COR-L47 (cell line): ENCODE data around the gene CDK14.
A peak's percentile ranks its signal among the peaks of the same experiment; 100 is the strongest.

Experiments used
- DNase-seq: peaks from one replicate; lab custom pipeline; 2025; lab: John Stamatoyannopoulos, UW

Gene CDK14

GRCh38 chr7:91051966-91052365 is 455.8 kb downstream of the CDK14 start:
- no peak for DNase-seq

DNA sequence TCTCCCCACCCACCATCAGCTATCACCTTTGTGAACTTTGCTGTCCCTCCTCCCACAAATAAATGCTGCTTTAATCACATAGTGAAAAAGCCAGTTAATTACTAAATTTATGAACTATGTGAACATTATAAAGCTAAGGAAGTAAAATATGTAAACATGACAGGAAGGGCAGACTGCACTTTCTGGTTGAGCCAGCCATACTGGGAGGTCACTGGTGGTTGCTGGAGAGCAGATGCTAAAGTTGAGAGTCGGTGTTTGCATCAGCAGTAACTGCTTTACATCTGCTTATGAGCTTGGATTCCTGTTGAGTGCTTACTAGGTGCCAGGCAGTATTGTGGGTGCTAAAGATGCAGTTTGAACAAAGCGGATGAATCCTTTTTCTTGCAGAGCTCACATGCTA is 458.3 kb downstream of the CDK14 start:
- DNase-seq, result no peak

GRCh38 chr7:91055219-91055618 is 459.1 kb downstream of the CDK14 start:
- no peak for DNase-seq

DNA sequence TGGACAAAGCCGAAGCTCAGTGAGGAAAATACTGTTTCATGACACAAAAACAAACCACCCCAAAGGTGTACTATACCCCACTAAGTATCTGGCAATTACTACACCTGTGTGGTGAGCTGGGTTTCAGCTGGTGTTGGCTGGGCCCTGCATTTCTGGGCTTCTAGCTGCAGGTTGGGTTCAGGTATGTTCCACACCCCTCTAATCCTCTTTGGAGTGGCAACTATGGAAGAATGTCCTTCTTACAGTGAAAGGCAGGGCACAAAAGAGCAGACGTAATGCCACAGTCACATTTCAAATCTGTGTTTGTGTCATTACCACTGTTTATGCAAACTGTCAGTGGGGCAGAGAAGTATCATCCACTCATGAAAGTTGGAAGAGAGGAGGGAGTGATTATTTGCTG is 466.6 kb downstream of the CDK14 start:
- no peak for DNase-seq

DNA sequence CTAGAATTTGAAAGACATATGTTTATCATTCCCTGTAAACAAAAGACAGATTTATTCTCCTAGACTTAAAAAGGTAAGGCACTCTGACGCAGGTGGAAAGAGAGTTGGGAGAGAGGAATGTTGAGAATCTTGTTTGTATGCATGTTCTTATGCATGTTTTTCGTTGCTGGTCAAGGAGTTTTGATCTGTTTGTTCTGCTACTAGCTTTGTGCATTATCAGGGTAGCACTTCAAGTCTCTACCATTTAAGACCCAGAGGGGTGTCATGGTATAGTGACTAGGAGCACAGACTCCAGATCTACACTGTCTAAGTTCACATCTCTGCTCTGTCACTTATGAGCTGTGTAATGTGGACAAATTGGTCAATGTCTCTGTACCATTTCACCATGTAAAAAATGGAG is 467.9 kb downstream of the CDK14 start:
- DNase-seq, result no peak

GRCh38 chr7:91064938-91065337 is 468.8 kb downstream of the CDK14 start:
- DNase-seq, result no peak

DNA sequence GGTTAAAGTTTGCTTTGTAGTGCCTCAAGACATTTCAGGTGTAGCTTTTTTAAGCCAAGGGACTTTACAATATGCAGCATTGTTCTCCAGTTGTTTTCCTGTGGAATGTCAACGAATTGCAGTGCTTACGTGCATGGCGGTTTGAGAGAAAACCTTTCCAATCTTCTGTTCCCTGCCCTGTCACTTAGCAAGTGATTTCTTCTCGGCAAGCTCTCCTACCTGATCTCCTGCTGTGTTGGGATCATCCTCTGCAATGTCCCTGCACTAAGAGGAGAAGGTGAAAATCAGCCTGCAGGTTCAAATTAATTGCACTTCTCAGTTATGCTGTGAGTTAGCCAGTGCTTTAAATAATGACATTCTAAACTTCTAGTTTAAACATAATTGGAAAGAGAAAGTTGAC is 470.5 kb downstream of the CDK14 start:
- no peak for DNase-seq

DNA sequence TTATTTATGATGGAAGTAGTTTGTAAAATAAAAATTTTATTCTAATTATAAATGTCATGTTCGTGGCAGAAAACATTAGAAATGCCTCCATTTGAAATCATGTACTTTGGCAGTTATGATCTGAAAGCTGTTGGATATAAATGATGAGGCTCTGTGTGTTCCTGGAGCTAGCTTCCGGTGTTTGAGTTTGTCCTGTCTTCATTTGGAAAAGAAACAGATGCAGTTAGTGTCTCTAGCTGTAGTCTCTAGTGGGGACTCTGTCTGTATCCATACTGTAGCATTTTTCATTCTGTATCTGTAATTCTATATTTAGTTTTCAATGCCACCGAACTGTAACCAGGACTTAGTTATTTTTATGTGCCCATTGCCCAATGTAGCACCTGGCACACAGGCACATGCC is 471.1 kb downstream of the CDK14 start:
- DNase-seq, result no peak

DNA sequence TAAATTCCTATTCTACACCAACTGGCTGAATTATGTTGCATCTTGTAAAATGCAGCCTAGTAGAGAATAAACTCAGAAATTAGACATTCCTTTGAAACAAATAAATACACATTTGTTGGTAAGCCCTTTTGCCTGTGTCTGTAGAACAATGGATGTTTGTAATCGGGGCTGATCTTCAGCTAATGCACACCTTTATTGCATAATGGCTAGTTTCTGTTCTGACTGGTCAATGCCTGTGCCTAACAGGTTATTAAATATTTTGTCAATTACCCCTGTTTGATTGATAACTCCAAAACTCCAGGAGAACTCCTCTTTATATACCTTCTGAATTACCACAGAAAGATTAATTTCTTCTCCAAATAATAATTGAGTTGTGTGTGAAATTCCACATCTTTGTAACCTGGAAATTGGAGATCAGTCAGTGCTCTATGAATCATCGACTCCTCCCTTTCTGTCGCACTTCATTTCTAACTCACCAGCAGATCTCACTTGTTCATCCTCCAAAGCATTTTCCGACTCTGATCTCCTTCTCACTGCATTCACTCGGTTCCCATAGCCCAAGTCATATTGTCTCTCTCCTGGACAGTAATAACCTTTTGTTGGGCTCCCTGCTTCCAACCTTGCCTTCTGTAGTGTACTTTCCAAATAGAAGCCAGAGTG is 472.1 kb downstream of the CDK14 start:
- DNase-seq, result no peak

- DNase-seq, result no peak
Measured at GRCh38 chr7:91069146-91069545, 473.0 kb downstream of the CDK14 start.

GRCh38 chr7:91079487-91079886 is 483.4 kb downstream of the CDK14 start:
- no peak for DNase-seq

GRCh38 chr7:91080351-91080750 is 484.2 kb downstream of the CDK14 start:
- DNase-seq, result no peak

DNA sequence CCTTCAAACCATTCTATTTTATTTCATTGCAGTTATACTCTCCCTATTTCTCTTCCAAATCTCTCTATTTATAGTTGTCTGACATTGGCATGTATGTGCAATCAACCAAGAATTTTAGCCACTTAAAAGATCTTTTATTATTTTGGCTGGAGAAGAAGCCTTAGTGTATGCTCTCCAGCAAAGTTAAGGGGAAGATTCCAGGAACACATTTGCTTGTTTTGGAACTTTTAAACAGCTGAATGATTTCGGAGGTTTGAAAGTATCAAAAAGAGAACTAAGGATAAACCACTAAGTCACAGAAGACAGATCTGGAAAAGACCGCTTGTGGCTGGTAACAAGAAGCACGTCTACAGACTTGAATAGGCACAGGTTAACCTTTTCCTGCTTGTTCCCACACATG is 485.9 kb downstream of the CDK14 start:
- no peak for DNase-seq

DNA sequence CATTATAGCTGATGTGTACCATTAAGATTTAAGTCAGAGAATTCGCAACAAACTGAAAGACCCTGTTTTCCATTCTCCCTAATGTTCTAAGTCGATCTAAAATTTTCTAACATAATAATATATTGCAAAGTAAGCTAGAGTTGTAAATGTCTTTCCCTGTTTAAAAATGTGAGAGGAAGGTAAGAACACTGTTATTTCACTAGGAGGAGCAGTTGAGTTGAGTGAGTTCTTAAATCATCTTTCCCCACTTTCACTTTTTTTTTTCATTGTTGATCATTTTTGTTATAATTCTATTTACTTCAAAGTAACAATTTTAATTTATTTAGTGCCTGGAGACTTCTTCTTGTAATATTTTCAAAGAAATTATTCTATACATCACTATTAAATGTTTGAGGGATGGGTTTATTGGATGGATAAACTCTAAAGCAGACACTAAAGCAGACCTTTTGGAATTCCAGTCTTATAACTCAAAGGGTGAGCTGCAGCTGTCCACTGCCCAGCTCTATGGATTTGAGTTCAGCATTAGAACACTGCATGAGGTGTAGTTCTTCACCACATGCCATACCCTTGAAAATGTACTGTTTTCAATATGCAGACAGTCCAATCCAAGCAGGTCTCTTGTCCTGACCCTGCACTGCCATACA is 486.9 kb downstream of the CDK14 start:
- DNase-seq, result peak; percentile 3

DNA sequence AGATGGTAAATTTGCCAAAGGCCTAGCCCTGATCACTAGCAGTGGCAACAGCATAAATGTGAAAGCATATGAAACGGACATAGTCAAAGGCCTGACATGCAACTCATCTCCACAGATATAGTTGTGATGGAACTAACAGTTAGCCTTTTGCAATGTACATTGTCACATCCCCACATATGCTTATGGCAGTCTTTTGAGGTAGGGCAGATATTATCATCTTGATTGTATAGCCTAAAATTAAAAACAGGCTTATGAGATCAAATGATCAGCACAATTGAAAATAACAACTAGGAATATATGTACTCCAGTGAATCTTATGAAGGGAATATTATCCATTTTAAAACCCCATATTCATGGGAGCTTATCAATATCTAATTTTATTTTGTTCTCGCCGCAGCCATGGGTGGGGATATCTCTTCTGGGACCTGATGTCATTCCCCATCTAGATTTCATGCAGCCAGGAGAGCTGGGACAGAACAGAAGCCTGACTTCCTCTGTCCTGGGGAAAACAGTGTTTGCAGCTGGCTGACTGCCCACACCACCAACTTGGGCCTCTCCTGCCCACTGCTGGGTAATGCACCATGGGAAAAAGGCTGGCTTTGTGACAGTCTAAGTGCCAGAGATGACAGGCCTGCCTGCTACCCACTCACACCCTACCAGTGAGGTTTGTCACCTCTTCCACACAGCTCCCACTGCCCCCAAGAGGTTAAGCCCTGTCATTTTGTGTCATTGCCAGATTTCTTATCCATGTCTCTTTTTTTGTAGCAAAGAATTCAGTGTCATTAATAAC is 487.9 kb downstream of the CDK14 start:
- peak; percentile 6 for DNase-seq

DNA sequence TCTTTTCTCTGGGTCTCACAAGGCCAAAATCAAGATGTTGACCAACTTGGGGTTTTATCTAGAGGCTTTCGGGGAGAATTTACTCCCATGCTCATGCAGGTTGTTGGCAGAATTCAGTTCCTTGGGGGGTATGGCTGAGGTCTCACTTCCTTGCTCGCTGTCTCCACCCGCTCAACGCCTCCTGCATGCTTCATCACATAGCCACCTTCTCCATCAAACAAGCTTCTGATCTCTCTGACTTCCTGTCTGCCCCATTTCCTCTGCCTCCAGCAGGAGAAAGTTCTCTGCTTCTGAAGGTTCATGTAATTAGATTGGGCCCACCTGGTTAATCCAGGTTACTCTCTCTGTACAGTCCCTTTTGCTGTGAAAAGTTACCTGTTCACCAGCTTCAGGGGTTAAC is 489.1 kb downstream of the CDK14 start:
- DNase-seq, result no peak

- DNase-seq, result no peak
Measured at GRCh38 chr7:91086200-91086599, 490.1 kb downstream of the CDK14 start.

- DNase-seq, result no peak
Measured at GRCh38 chr7:91088156-91088555, 492.0 kb downstream of the CDK14 start.

- no peak for DNase-seq
Measured at GRCh38 chr7:91088691-91089090, 492.6 kb downstream of the CDK14 start.

DNA sequence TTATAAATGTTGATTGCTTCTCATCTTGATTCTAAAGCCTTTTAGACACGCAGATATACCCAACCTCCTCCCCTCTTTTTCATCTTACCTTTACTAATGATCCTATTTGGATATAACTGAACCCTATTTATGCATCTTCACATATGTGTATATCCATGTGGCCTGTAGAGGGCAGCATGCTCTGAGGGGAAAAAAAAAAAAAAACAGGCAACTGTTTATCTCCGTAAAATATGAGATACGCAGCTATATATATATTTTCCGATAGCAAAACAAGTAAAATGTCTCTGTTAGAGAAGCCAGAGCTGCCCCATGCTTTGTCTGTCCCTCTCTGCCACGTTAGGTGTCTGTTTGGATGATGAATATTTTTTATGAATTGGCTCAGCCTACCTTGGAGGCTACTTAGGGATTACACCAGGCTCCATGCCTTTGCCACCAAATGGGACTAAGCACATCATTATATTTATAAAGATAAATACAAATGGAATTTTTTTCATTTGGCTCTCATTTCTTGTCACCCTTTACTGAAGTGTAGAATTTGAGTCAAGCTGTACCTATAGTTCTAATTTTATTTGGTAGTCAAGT is 493.4 kb downstream of the CDK14 start:
- DNase-seq, result peak; percentile 46

DNA sequence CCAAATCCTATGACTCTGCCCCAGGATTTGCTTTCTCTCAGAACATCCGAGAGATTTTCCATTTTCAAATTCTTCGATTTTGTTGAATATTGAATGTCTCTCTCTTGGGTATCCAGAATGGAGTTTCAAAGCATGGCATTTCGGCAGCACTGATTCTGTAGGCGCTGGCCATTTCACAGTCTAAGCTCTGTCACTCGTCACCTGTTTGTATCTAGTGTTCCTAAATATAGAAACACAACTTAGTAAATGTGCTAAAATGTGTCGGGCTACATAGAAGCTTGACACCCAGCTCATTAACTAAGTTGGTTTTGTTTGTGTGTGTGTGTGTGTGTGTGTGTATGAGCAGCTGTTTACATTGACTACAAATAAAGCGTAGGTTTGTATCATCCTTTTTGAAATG is 494.6 kb downstream of the CDK14 start:
- no peak for DNase-seq

DNA sequence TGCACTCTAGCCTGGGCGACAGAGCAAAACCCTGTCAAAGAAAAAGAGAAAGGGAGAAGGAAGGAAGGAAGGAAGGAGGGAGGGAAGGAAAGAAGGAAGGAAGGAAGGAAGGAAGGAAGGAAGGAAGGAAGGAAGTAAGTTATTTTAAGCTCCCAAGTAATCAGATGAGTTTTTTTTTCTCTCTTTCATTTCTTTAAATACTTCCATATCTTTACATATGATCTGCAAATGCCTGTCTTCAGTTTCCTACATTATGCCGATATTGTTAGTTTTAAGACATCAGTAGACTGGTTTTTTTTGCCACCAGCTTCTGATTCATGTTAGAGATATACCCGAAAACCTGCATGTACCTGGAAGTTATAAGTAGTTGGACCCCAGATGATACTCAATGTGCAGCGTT is 495.5 kb downstream of the CDK14 start:
- DNase-seq, result no peak

- no peak for DNase-seq
Measured at GRCh38 chr7:91093181-91093580, 497.1 kb downstream of the CDK14 start.
